Transverse colon (tissue), 4 donors: ENCODE results near the gene NUMA1. TPM values are rescaled to one million over a fixed set of nuclear protein-coding genes. Genes with fewer than 3 reads are reported as not detected.
A peak's percentile ranks its signal among the peaks of the same experiment; 100 is the strongest.

Experiments
- DNase-seq: peaks from one replicate; pipeline ENCODE4 v3.0.0-alpha.2; 2019
- H3K27ac ChIP-seq, 4 donors: fragments of 200-600 bp; sonication (generic); 2 replicates each; pipeline ENCODE4 v1.5.1; 2016 to 2018; ENCODE audit warnings: inconsistent platforms in 4 of 4
- H3K27me3 ChIP-seq: fragments of 200-600 bp; sonication (generic); 2 replicates; pipeline ENCODE4 v1.5.1; 2017; ENCODE audit warnings: inconsistent platforms
- H3K36me3 ChIP-seq, 4 donors: fragments of 200-600 bp; sonication (generic); 2 replicates each; pipeline ENCODE4 v1.5.1; 2017 to 2019; ENCODE audit warnings: inconsistent platforms in 4 of 4
- H3K4me1 ChIP-seq, 4 donors: fragments of 200-600 bp; sonication (generic); 2 replicates each; pipeline ENCODE4 v1.5.1; 2017 to 2020; ENCODE audit warnings: inconsistent platforms in 4 of 4
- H3K4me3 ChIP-seq, 4 donors: fragments of 200-600 bp; sonication (generic); 1 replicate in 1 of 4; 2 replicates in 3 of 4; pipeline versions ENCODE4 v1.5.1 to v1.6.1; 2017 to 2019; ENCODE audit warnings: inconsistent platforms in 4 of 4
- H3K9me3 ChIP-seq, 2 donors: fragments of 200-600 bp; sonication (generic); 2 replicates each; pipeline ENCODE4 v1.5.1; 2017 to 2019; ENCODE audit warnings: inconsistent platforms in 2 of 2
- CTCF ChIP-seq, 5 experiments: fragments of 200-600 bp in 3 of 5; fragments of 450-650 bp in 2 of 5; sonication (generic) in 3 of 5; IDR thresholded peaks; 1 replicate in 2 of 5; 2 replicates in 3 of 5; pipeline ENCODE4 v1.5.1; 2016 to 2017; ENCODE audit warnings: antibody characterized with exemption in 5 of 5, inconsistent platforms in 3 of 5, mild to moderate bottlenecking in 2 of 5, moderate library complexity in 1 of 5
- EP300 ChIP-seq: sonication (generic); formaldehyde crosslinking; IDR thresholded peaks from one replicate; pipeline ENCODE4 v1.6.1; 2017; ENCODE audit warnings: antibody characterized with exemption, low read depth
- POLR2A ChIP-seq: fragments of 450-650 bp; IDR thresholded peaks from one replicate; pipeline ENCODE4 v1.6.1; 2016; ENCODE audit warnings: antibody characterized with exemption, mild to moderate bottlenecking, moderate library complexity
- POLR2AphosphoS5 ChIP-seq, 3 donors: sonication (generic); formaldehyde crosslinking; IDR thresholded peaks; one replicate each; pipeline ENCODE4 v1.6.1; 2016; ENCODE audit warnings: antibody characterized with exemption in 3 of 3
- WGBS, 2 donors: methylation state at CpG; one replicate each; pipeline ENCODE4 v1.1.5; 2018; ENCODE audit warnings: low coverage in 1 of 2; 5-methylcytosine and 5-hydroxymethylcytosine counted together
- in situ Hi-C, 4 donors: fragments of 200-750 bp; cut with MboI; loops; one replicate each; pipeline versions ENCODE4 v1.15.0 to v1.15.1; 2017; ENCODE audit warnings: low sequenced_read_pairs in 3 of 4, low pct_ligation_motif_present in 1 of 4, low pct_unique_long_range_greater_than_20kb in 1 of 4
- intact Hi-C: fragments of 100-400 bp; cut with DNase I; formaldehyde crosslinking; loops from one replicate; pipeline ENCODE4 v1.15.1; 2023; ENCODE audit warnings: low total_unique reads
- total RNA-seq, 4 donors: library from RNA; depleted of rRNA; stranded (reverse); fragments of >200 nt; gene quantifications; one replicate each; pipeline ENCODE4 v1.1.0, GENCODE V29; 2016

Gene NUMA1
- total RNA-seq, 4 donors from 2014 or later, result 323 to 520 (median 419) TPM

DNA sequence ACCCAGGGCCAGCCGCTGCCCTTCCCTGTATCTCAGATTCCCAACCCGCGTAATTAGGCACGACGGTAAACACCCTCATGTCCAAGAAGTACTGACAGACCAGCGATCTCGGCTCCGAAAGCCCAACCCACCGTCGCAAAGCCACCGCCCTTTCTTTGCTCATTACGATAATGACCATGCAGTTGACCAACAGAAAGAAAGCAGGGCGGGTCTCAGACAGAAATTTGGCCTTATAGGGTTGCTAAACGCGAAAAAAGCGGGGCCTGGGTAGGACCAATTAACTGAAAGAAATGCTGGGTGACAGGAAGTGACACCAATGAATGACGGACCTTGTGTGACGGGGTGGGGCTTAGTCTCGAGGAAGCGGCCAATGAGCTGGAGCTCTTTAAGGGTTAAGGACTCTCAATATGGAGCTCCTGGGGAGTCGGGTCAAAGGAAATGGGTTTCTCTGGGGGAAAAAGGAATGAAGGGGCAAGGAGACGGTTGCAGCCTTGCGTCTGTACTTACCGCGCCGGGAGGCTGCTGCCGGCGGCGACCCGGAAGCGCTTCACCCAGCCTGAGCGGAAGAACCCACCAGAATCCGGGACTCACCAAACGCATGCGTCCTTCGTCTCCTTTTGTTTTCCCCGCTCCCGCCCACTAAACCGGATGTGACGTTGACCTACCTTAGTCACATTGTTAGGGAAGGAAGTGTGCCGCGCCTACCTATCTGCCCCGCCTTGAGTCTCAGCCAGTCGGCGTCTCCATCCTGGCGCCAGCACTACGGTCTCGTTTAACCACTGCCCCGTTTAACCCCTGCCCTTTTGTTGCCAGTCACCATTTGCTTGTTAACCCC, 32.0 kb upstream of the NUMA1 start, which contains the start of gene ANAPC15:
Gene ANAPC15 (minus strand): TSS at position 553 of the 835 bp plus-strand sequence. CDS start 1,419 bp downstream, outside the sequence.
- H3K27me3 ChIP-seq, result no peaks in the 10 kb centered on the region
- TF ChIP-seq EP300 (no peak), CTCF (IDR thresholded peaks at IDR 0.05) (no peak), POLR2A (peak; percentile 92), POLR2AphosphoS5 (IDR thresholded peaks at IDR 0.05) (peak; percentile 97 to 98 (median 97))
- H3K9me3 ChIP-seq, result no peaks in the 10 kb centered on the region
- WGBS, 2 donors, result 0% methylated on average over 1 to 49 of the region's 49 CpGs
- intact Hi-C loops (no loop called here), in situ Hi-C loops (no loop called here)
- H3K27ac ChIP-seq, result peak within 1 kb of the TSS; percentile 93 to 95 (median 94)
- peaks cover 0 to 17% (median 8%) of the 10 kb centered on the region in 4 donors for H3K4me1 ChIP-seq
- DNase-seq, result peak; percentile 99
- peak within 1 kb of the TSS; percentile 56 to 80 (median 68) for H3K4me3 ChIP-seq
- H3K36me3 ChIP-seq, result no peaks in the 10 kb centered on the region

DNA sequence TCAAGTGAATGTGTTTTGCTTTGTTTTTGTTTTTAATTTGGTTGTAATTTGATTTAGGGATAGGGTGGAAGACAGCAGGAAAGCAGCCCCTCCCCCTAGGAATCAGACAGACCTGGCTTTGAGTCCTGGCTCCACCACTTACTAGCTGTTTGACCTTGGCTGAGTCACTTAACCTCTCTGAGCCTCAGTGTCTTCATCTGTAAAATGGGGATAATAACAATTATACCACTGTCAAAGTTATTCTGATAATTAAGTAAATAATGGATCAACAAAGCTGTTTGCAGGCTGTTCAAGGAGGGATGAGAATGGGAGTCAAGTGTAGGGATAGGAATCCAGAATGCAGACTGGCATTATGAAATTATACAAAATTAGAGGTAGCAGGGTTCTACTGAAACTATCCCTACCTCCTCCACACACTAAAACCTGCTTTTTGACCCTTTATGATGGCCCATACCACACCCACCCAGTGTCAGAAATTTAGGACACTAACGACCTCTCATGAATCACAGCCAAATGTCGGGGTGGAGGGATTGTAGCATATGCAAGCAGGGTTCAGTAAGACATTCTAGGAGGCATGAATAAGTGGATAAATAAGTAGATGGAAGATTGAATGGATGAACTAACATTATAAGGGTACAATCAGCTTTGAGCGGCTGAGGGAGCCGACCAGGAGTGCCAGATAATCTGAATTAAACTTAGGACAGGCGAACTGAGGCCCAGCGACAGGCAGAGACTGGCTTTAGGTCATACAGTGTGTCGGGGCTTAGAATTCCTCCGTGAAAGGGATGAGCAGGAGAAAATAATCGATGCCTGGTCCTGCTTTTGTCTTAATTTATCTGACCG, 31.2 kb upstream of the NUMA1 start:
- Histone ChIP-seq H3K36me3 (no peaks in the 10 kb centered on the region), H3K4me1 (peaks cover 0 to 17% (median 8%) of the 10 kb centered on the region in 4 donors), H3K9me3 (no peaks in the 10 kb centered on the region), H3K4me3 (peak overlapping the region; percentile 4 to 80 (median 60)), H3K27ac (peak overlapping the region; percentile 93 to 95 (median 94)), H3K27me3 (no peaks in the 10 kb centered on the region)
- WGBS, 2 donors, result 0 to 2% methylated on average over 1 to 10 of the region's 10 CpGs
- intact Hi-C loops, result no loop called here
- TF ChIP-seq POLR2A (no peak), POLR2AphosphoS5 (IDR thresholded peaks at IDR 0.05) (no peak), EP300 (no peak), CTCF (IDR thresholded peaks at IDR 0.05) (no peak)
- in situ Hi-C loops, result no loop called here
- DNase-seq, result no peak

DNA sequence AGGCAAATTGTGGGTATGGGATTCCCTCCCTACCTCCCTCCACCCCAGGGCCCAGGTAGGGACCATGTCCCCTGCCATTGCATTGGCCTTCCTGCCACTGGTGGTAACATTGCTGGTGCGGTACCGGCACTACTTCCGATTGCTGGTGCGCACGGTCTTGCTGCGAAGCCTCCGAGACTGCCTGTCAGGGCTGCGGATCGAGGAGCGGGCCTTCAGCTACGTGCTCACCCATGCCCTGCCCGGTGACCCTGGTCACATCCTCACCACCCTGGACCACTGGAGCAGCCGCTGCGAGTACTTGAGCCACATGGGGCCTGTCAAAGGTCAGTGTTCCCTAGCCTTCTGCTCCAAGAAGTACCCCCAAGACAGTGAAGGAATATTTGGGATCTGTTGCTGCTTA, 25.5 kb upstream of the NUMA1 start, which contains the start of gene TOMT:
Gene TOMT (plus strand): TSS at position 37 of the 400 bp plus-strand sequence. CDS start 28 bp downstream, at position 65.
- DNase-seq, result no peak
- 85 to 100% methylated on average over 2 to 3 of the region's 14 CpGs for WGBS, 2 donors
- intact Hi-C loops, result no loop called here
- Histone ChIP-seq H3K36me3 (no peaks in the 10 kb centered on the region), H3K9me3 (no peaks in the 10 kb centered on the region), H3K27me3 (no peaks in the 10 kb centered on the region), H3K4me3 (no peak within 1 kb of the TSS), H3K27ac (no peak within 1 kb of the TSS), H3K4me1 (peaks cover 8 to 24% (median 20%) of the 10 kb centered on the region in 4 donors)
- TF ChIP-seq POLR2AphosphoS5 (IDR thresholded peaks at IDR 0.05) (no peak), POLR2A (no peak), EP300 (no peak)
- in situ Hi-C loops, result no loop called here

- TF ChIP-seq CTCF (IDR thresholded peaks at IDR 0.05) (peak in 1 of 5 experiments; percentile 37), POLR2A (no peak), EP300 (no peak), POLR2AphosphoS5 (IDR thresholded peaks at IDR 0.05) (no peak)
- intact Hi-C loops, result no loop called here
- 85 to 100% methylated on average over 3 to 11 of the region's 11 CpGs for WGBS, 2 donors
- H3K4me1 ChIP-seq, result peaks cover 8 to 36% (median 28%) of the 10 kb centered on the region in 4 donors
- peak overlapping the region in 3 of 4 donors; percentile 84 to 91 (median 89) for H3K4me3 ChIP-seq
- no peak for DNase-seq
- in situ Hi-C loops, result no loop called here
- H3K9me3 ChIP-seq, result no peaks in the 10 kb centered on the region
- peaks cover 0 to 7% (median 2%) of the 10 kb centered on the region in 4 donors for H3K36me3 ChIP-seq
- peak overlapping the region; percentile 94 to 99 (median 96) for H3K27ac ChIP-seq
- H3K27me3 ChIP-seq, result no peaks in the 10 kb centered on the region
These were observed 23.4 kb upstream of the NUMA1 start for GRCh38 chr11:72103754-72104167.
